ENCODE data around the gene RPP25L.

The RPP25L gene

DNA sequence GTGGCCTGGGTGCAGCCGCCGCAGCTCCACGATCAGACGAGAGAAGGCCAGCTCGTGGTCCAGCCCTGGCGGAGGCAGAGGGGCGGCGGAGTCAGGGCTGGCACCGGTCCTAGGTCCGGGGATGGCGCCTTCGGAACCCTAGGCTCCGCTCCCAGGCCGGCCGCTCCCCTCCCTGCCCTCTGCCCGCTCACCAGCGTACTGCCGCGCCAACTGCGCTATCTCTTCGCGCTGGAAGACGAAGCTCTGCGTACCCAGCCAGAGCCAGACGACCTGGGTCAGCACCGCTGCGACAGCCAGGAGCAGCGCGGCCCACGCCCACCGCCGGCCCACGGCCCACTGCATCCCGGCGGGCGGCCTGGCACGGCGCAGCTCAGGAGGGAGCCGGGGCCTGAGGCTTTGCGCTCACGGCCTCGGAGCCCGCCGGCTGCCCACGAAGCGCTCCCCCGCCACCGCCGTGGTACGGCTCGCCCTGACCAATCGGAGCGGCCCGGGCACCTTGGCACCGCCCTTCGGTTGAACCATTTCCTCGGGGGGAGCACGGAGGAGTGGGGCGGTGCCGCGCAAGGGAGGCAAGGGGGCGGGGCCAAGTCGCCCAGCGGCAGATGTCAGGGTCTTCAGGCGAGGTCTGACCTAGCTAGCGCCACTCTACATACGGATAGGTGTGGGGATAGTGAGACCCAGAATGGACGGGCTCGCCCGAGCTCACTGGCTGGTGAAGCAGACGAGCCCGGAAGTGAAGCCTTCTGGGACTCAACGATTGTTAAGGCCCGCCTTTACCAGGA, 25.6 kb upstream of the RPP25L start, which contains the start of gene SIGMAR1:
Gene SIGMAR1, minus strand, starts transcription at position 432 of the 782 bp plus-strand sequence. Its CDS starts 90 bp downstream, at position 342.
- DNase-seq (ENCODE audit: low read depth in 1 of 2, low spot score in 1 of 2), result peak; percentile 87 to 92

- no peak for DNase-seq (ENCODE audit: low read depth in 1 of 2, low spot score in 1 of 2)
Observed at GRCh38 chr9:34636791-34637355, 25.0 kb upstream of the RPP25L start.

GRCh38 chr9:34635556-34635955, 23.7 kb upstream of the RPP25L start:
- no peak for DNase-seq (ENCODE audit: low read depth in 1 of 2, low spot score in 1 of 2)

GRCh38 chr9:34634551-34635248, 22.8 kb upstream of the RPP25L start:
- DNase-seq (ENCODE audit: low read depth in 1 of 2, low spot score in 1 of 2), result no peak

DNA sequence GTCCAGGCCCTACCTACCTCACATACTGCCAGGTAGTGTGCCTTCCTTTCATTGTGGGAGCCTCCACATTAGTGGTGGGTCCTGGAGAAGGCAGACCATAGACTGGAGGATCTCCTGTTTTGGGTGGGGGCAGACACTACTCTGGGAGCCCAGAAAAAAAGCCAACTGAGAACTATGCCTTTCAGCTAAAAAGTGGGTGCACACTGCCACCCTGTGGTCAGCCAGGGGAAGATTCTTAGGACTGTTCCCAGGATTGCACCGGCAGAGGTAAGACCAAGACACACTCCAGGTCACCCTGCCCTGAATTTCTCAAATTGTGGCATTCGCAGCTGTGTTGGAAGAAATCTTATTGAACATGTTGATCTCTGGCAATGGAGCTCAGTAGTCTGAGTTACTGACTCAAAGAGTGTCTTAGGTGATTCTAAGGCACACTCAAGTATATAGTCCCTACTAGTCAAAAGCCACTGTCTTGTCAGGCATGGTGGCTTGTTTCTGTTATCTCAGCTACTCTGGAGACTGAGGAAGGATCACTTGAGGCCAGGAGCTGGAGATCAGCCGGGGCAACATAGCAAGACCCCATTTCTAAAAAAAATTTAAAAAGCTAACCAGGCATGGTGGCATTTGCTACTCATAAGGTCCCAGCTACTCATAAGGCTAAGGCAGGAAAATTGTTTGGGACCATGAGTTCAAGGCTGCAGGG, 22.1 kb upstream of the RPP25L start:
- peak; percentile 49 to 59 for DNase-seq (ENCODE audit: low read depth in 1 of 2, low spot score in 1 of 2)

GRCh38 chr9:34633166-34633565, 21.3 kb upstream of the RPP25L start:
- DNase-seq (ENCODE audit: low read depth in 1 of 2, low spot score in 1 of 2), result no peak

- DNase-seq (ENCODE audit: low read depth in 1 of 2, low spot score in 1 of 2), result no peak
Observed at GRCh38 chr9:34630402-34631154, 18.7 kb upstream of the RPP25L start.

DNA sequence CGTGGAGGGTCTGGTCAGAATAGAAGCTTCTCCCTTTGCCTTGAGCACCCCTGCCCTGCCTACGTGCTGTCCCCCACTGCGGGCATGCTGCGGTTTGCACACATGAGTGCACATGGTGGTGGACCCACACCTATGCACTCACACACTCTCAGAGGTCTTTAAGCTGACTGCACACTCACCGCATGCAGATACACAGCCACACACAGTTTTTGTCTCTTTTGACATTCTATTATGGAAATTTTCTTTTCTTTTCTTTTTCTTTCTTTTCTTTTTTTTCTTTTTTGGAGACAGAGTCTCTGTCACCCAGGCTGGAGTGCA, 17.6 kb upstream of the RPP25L start:
- DNase-seq (ENCODE audit: low read depth in 1 of 2, low spot score in 1 of 2), result no peak

GRCh38 chr9:34628656-34629490, 17.0 kb upstream of the RPP25L start, which contains the start of gene ARID3C:
Gene ARID3C (minus strand): TSS chr9:34629066. CDS start chr9:34628014, 1,052 bp downstream.
- DNase-seq (ENCODE audit: low read depth in 1 of 2, low spot score in 1 of 2), result peak in 1 of 2 donors; percentile 43

- no peak for DNase-seq (ENCODE audit: low read depth in 1 of 2, low spot score in 1 of 2)
Observed at GRCh38 chr9:34627716-34628655, 16.1 kb upstream of the RPP25L start.

GRCh38 chr9:34625186-34625486, 13.2 kb upstream of the RPP25L start:
- no peak for DNase-seq (ENCODE audit: low read depth in 1 of 2, low spot score in 1 of 2)

GRCh38 chr9:34624475-34625185, 12.7 kb upstream of the RPP25L start:
- no peak for DNase-seq (ENCODE audit: low read depth in 1 of 2, low spot score in 1 of 2)

DNA sequence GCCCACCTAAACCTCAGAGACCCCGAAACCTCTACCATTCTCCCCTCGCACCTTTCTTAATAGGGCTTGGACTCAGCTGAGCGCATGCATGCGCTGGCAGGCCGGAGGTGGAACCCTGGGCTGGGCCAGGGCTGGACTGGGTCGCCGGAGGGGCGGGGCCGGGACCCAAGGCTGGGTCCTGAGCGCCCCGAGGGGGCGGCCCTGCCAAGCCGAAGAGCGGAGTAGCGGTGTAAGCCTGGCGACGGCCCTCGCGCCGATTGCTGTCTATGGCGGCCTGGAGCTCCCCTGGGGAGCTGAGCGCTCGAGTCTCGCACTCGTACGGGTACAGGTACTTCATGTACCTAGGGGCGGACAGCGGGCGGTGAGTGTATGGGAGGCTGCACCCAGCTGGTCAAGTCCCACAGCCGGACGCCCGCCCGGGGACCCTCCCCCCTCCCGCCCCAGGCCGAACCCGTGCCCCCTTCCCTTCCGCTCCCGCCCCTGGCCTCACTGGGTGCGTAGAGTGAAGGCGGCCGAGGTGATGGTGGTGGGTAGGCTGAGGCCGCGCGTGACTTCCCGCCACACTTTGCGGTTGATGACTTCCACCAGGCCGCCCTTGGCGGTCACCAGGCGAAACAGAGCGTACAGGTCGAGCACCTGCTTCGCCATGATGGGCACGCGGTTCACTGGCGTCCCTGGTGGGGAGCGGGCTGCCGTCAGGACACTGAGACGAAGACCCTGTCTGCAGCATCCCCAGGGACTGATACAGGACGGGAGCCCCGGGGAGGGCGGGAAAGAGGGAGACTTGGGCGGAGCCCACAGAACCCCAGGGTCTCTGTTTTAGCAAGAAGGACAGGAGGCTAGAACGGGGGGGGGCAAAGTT, 11.7 kb upstream of the RPP25L start:
- no peak for DNase-seq (ENCODE audit: low read depth in 1 of 2, low spot score in 1 of 2)

- peak; percentile 69 to 81 for DNase-seq (ENCODE audit: low read depth in 1 of 2, low spot score in 1 of 2)
Observed at GRCh38 chr9:34620061-34620994, 8.4 kb upstream of the RPP25L start, which contains the start of gene DCTN3. Gene DCTN3 (minus strand): TSS chr9:34620495. CDS start chr9:34620464, 31 bp downstream.

DNA sequence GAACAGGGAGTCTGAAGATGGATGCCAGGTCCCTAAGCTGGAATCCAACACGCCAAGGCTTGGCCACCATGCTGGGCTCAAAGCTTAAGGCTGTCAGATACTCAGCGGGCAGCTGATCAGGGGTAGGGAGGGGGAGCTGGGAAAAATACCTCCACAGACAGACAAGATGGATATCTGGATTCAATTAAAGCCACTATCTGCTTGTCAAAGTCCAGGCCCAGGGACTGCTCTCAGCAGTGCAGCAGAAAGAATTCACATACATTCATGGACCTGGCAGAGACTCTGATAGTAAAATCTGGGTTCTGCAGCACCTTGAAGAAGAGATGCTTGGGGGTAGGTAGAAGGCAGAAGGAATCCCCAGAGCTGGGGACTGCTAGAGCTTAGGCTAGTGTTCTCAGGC, 3.2 kb upstream of the RPP25L start:
- no peak for DNase-seq (ENCODE audit: low read depth in 1 of 2, low spot score in 1 of 2)

DNA sequence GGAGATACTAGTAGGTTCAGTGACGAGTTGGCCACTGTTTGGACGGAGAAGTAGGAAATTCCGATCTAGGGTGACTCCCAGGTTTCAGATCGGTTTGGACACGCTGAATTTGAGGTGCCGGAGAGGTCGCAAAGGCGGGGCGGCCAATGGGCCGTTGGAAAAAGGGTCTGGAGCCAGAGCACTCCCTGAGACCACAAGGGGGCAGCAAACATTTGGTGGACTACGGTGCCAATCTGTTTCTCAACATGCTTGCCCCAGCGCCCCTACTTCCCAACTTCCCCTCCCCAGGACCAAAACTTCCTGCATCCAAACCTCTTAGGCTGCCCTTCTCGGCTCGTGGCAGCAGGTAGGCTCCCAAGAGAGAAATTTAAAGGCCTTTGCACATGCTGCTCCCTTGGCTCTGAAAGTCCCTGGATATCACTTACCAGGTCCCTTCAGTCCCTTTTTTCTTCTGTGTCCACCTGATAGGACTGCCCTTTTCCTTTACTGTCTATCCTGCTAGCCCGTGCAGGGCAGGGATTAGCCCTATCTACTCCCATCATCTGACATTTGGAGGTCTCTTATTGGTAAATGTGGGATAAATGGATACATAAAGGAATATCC, 992 bp upstream of the RPP25L start:
- peak in 1 of 2 donors; percentile 43 for DNase-seq (ENCODE audit: low read depth in 1 of 2, low spot score in 1 of 2)
